Uterus (tissue), 4 donors: Measurements from ENCODE around the gene GPR108. TPM values are rescaled to one million over a fixed set of nuclear protein-coding genes. Genes with fewer than 3 reads are reported as not detected.
"Not testable (repeated sequence)": the region's sequence is repeated elsewhere in the genome, so short reads cannot be mapped to it uniquely, and the experiment has no call there.

Experiments
- DNase-seq, 2 donors: peaks; one replicate each; pipeline ENCODE4 v3.0.0-alpha.2; 2019 to 2020
- H3K27ac ChIP-seq, 2 donors: fragments of 200-600 bp; sonication (generic); 1 replicate in 1 of 2; 2 replicates in 1 of 2; pipeline ENCODE4 v1.5.1; 2016 to 2018
- H3K27me3 ChIP-seq, 2 donors: fragments of 200-600 bp; sonication (generic); one replicate each; pipeline ENCODE4 v1.5.1; 2018 to 2019; ENCODE audit warnings: control low read depth in 1 of 2
- H3K36me3 ChIP-seq, 2 donors: fragments of 200-600 bp; sonication (generic); one replicate each; pipeline ENCODE4 v1.5.1; 2019; ENCODE audit warnings: control low read depth in 1 of 2
- H3K4me1 ChIP-seq, 2 donors: fragments of 200-600 bp; sonication (generic); one replicate each; pipeline ENCODE4 v1.5.1; 2018 to 2019; ENCODE audit warnings: control low read depth in 1 of 2
- H3K4me3 ChIP-seq, 2 donors: fragments of 200-600 bp; sonication (generic); 1 replicate in 1 of 2; 2 replicates in 1 of 2; pipeline ENCODE4 v1.5.1; 2018 to 2019; ENCODE audit warnings: mild to moderate bottlenecking in 1 of 2
- H3K9me3 ChIP-seq, 2 donors: fragments of 200-600 bp; sonication (generic); one replicate each; pipeline ENCODE4 v1.5.1; 2019; ENCODE audit warnings: control low read depth in 1 of 2
- CTCF ChIP-seq, 4 experiments: fragments of 200-600 bp in 2 of 4; fragments of 450-650 bp in 2 of 4; sonication (generic) in 2 of 4; IDR thresholded peaks; one replicate each; pipeline ENCODE4 v1.5.1; 2016 to 2019; ENCODE audit warnings: antibody characterized with exemption in 4 of 4, mild to moderate bottlenecking in 2 of 4, moderate library complexity in 1 of 4
- POLR2A ChIP-seq, 2 donors: fragments of 450-650 bp; IDR thresholded peaks; one replicate each; pipeline ENCODE4 v1.6.1; 2016; ENCODE audit warnings: antibody characterized with exemption in 2 of 2, mild to moderate bottlenecking in 1 of 2, moderate library complexity in 1 of 2
- intact Hi-C: fragments of 100-400 bp; cut with DNase I; formaldehyde crosslinking; loops from one replicate; pipeline ENCODE4 v1.15.1; 2023; ENCODE audit warnings: low total_unique reads
- total RNA-seq, 4 donors: library from RNA; depleted of rRNA in 3 of 4; stranded (reverse); fragments of >200 nt in 3 of 4; gene quantifications; one replicate each; pipeline versions ENCODE4 v1.1.0 to v1.2.4, GENCODE V29; 2014 to 2023
- donor health status: DM: yes; HTN: yes; CAD: no.

GPR108 gene
- total RNA-seq = 100 to 1,000 TPM in 2 of 4 donors, 10 to 100 TPM in 2; 38.6 to 147 (median 111) TPM

- Histone ChIP-seq H3K36me3 (no peaks in the 10 kb centered on the region), H3K9me3 (no peaks in the 10 kb centered on the region), H3K27ac (peak within 1 kb of the TSS; percentile 98 to 99), H3K4me1 (peaks cover 0 to 22% of the 10 kb centered on the region in 2 donors), H3K4me3 (peak within 1 kb of the TSS; percentile 82), H3K27me3 (no peaks in the 10 kb centered on the region)
- DNase-seq = peak; percentile 100
- TF ChIP-seq POLR2A (IDR thresholded peaks at IDR 0.05) (peak; percentile 43 to 82), CTCF (IDR thresholded peaks at IDR 0.05) (peak in 1 of 4 experiments; percentile 13)
- intact Hi-C loops = no loop called here
These were observed at the start of gene GPR108 for GRCh38 chr19:6737284-6737872. Gene GPR108 (minus strand): TSS chr19:6737580. CDS start chr19:6737576, 4 bp downstream.

- no peak for TF ChIP-seq CTCF (IDR thresholded peaks at IDR 0.05)
- no peak for TF ChIP-seq POLR2A (IDR thresholded peaks at IDR 0.05)
- no peaks in the 10 kb centered on the region for H3K36me3 ChIP-seq
- H3K4me3 ChIP-seq = no peak overlapping the region
- H3K9me3 ChIP-seq = no peaks in the 10 kb centered on the region
- no peak overlapping the region for H3K27ac ChIP-seq
- intact Hi-C loops = no loop called here
- no peaks in the 10 kb centered on the region for H3K4me1 ChIP-seq
- no peak for DNase-seq
- H3K27me3 ChIP-seq = no peaks in the 10 kb centered on the region
These were observed 41.8 kb upstream of the GPR108 start for GRCh38 chr19:6779206-6779605.

- Histone ChIP-seq H3K27ac (no peak overlapping the region), H3K9me3 (no peaks in the 10 kb centered on the region), H3K27me3 (no peaks in the 10 kb centered on the region), H3K4me1 (no peaks in the 10 kb centered on the region), H3K4me3 (no peak overlapping the region), H3K36me3 (no peaks in the 10 kb centered on the region)
- intact Hi-C loops = no loop called here
- no peak for DNase-seq
- TF ChIP-seq CTCF (IDR thresholded peaks at IDR 0.05) (no peak), POLR2A (IDR thresholded peaks at IDR 0.05) (no peak)
These were observed 41.0 kb upstream of the GPR108 start for GRCh38 chr19:6778386-6778785.

GRCh38 chr19:6777434-6777833 lies 40.1 kb upstream of the GPR108 start:
- Histone ChIP-seq H3K4me1 (no peaks in the 10 kb centered on the region), H3K27me3 (no peaks in the 10 kb centered on the region), H3K27ac (no peak overlapping the region), H3K4me3 (no peak overlapping the region), H3K36me3 (no peaks in the 10 kb centered on the region), H3K9me3 (no peaks in the 10 kb centered on the region)
- intact Hi-C loops = no loop called here
- TF ChIP-seq POLR2A (IDR thresholded peaks at IDR 0.05) (no peak), CTCF (IDR thresholded peaks at IDR 0.05) (no peak)
- no peak for DNase-seq

- no peak for TF ChIP-seq POLR2A (IDR thresholded peaks at IDR 0.05)
- TF ChIP-seq CTCF (IDR thresholded peaks at IDR 0.05) = no peak
- Histone ChIP-seq H3K27me3 (no peaks in the 10 kb centered on the region), H3K9me3 (no peaks in the 10 kb centered on the region), H3K27ac (no peak overlapping the region), H3K4me1 (no peaks in the 10 kb centered on the region), H3K4me3 (no peak overlapping the region), H3K36me3 (no peaks in the 10 kb centered on the region)
- DNase-seq = no peak
- intact Hi-C loops = no loop called here
These were observed 39.6 kb upstream of the GPR108 start for GRCh38 chr19:6776999-6777398.

- H3K27ac ChIP-seq, DNase-seq, intact Hi-C loops: not testable (repeated sequence)
These were observed 38.7 kb upstream of the GPR108 start for GRCh38 chr19:6776045-6776444.

More at GRCh38 chr19:6776045-6776444, 38.7 kb upstream of the GPR108 start:
- not testable (repeated sequence) for H3K36me3 ChIP-seq, H3K27me3 ChIP-seq, H3K4me1 ChIP-seq, H3K9me3 ChIP-seq, H3K4me3 ChIP-seq
